Limb (tissue), 2 donors: ENCODE measurements around the gene DDX3X.

Experiments used
- DNase-seq, 2 donors: peaks; one replicate each; pipeline ENCODE4 v3.0.0-alpha.2; 2016; ENCODE audit errors: extremely low spot score in 2 of 2

DDX3X gene

GRCh38 chrX:41412261-41413081 is 78.5 kb downstream of the DDX3X start:
- DNase-seq, result no peak
